NOMO-1 treated with dmso at 0.1 percent for 144 hours (cell line): ENCODE measurements around the gene FOXL3.

Source experiments
- DNase-seq: peaks from one replicate; lab custom pipeline; 2025; ENCODE audit not compliant: unreplicated experiment; lab: John Stamatoyannopoulos, UW

Gene FOXL3

GRCh38 chr7:265998-266850, 23.7 kb upstream of the FOXL3 start:
- no peak for DNase-seq

GRCh38 chr7:266851-267840, 22.8 kb upstream of the FOXL3 start:
- no peak for DNase-seq

- no peak for DNase-seq
Measured at GRCh38 chr7:268991-269390, 21.0 kb upstream of the FOXL3 start.

- no peak for DNase-seq
Measured at GRCh38 chr7:269721-270120, 20.2 kb upstream of the FOXL3 start.

GRCh38 chr7:270351-270983, 19.5 kb upstream of the FOXL3 start:
- no peak for DNase-seq

GRCh38 chr7:271266-272107, 18.5 kb upstream of the FOXL3 start:
- DNase-seq, result no peak

GRCh38 chr7:272108-272615, 17.8 kb upstream of the FOXL3 start:
- no peak for DNase-seq

- no peak for DNase-seq
Measured at GRCh38 chr7:272631-273030, 17.3 kb upstream of the FOXL3 start.

- no peak for DNase-seq
Measured at GRCh38 chr7:273327-273726, 16.6 kb upstream of the FOXL3 start.

- no peak for DNase-seq
Measured at GRCh38 chr7:274266-274665, 15.7 kb upstream of the FOXL3 start.

- DNase-seq, result no peak
Measured at GRCh38 chr7:276230-276835, 13.6 kb upstream of the FOXL3 start.

- no peak for DNase-seq
Measured at GRCh38 chr7:277228-277627, 12.7 kb upstream of the FOXL3 start.

- no peak for DNase-seq
Measured at GRCh38 chr7:278081-278480, 11.9 kb upstream of the FOXL3 start.

- DNase-seq, result no peak
Measured at GRCh38 chr7:279821-280220, 10.1 kb upstream of the FOXL3 start.

- DNase-seq, result no peak
Measured at GRCh38 chr7:280461-280860, 9.5 kb upstream of the FOXL3 start.

GRCh38 chr7:281637-282036, 8.3 kb upstream of the FOXL3 start:
- DNase-seq, result no peak

- DNase-seq, result no peak
Measured at GRCh38 chr7:282621-283020, 7.3 kb upstream of the FOXL3 start.

- DNase-seq, result no peak
Measured at GRCh38 chr7:284762-285722, 4.9 kb upstream of the FOXL3 start.

GRCh38 chr7:285731-286130, 4.2 kb upstream of the FOXL3 start:
- no peak for DNase-seq
